Endothelial cell of hepatic sinusoid (primary cell): ENCODE data around the gene ACYP2.

Experiments used
- in situ Hi-C: cut with HindIII; loops from 2 replicates; pipeline ENCODE4 v1.10.0; 2017; ENCODE audit warnings: low sequenced_read_pairs

Gene ACYP2

GRCh38 chr2:54209379-54209778 lies 94.0 kb downstream of the ACYP2 start:
- in situ Hi-C loops: loop anchor here (5.0 to 25.0 kb wide), 2 partner anchors 278 to 388 kb away; no protein-coding TSS in a partner anchor

- in situ Hi-C loops: loop anchor here (25.0 kb wide), 1 partner anchor 275 kb away; no protein-coding TSS in a partner anchor
Measured at GRCh38 chr2:54212456-54212855, 97.0 kb downstream of the ACYP2 start.

GRCh38 chr2:54213082-54213481 lies 97.7 kb downstream of the ACYP2 start:
- in situ Hi-C loops: loop anchor here (25.0 kb wide), 1 partner anchor 274 kb away; no protein-coding TSS in a partner anchor

GRCh38 chr2:54224997-54225396 lies 109.6 kb downstream of the ACYP2 start:
- in situ Hi-C loops: loop anchor here (25.0 kb wide), 1 partner anchor 262 kb away; no protein-coding TSS in a partner anchor

GRCh38 chr2:54226260-54226659 lies 110.8 kb downstream of the ACYP2 start:
- in situ Hi-C loops: no loop called here

- in situ Hi-C loops: no loop called here
Measured at GRCh38 chr2:54227798-54228197, 112.4 kb downstream of the ACYP2 start.

GRCh38 chr2:54228945-54229344 lies 113.5 kb downstream of the ACYP2 start:
- in situ Hi-C loops: no loop called here

GRCh38 chr2:54233832-54234649 lies 118.6 kb downstream of the ACYP2 start:
- in situ Hi-C loops: no loop called here

- in situ Hi-C loops: no loop called here
Measured at GRCh38 chr2:54237428-54237827, 122.0 kb downstream of the ACYP2 start.

GRCh38 chr2:54239427-54239826 lies 124.0 kb downstream of the ACYP2 start:
- in situ Hi-C loops: no loop called here

- in situ Hi-C loops: no loop called here
Measured at GRCh38 chr2:54240515-54241469, 125.4 kb downstream of the ACYP2 start.

- in situ Hi-C loops: loop anchor here (5.0 kb wide), 1 partner anchor 100 kb away; no protein-coding TSS in a partner anchor
Measured at GRCh38 chr2:54247115-54247514, 131.7 kb downstream of the ACYP2 start.

GRCh38 chr2:54249629-54250028 lies 134.2 kb downstream of the ACYP2 start:
- in situ Hi-C loops: loop anchor here (5.0 kb wide), 1 partner anchor 102 kb away; no protein-coding TSS in a partner anchor

- in situ Hi-C loops: no loop called here
Measured at GRCh38 chr2:54254180-54254579, 138.8 kb downstream of the ACYP2 start.

GRCh38 chr2:54255230-54256090 lies 140.0 kb downstream of the ACYP2 start:
- in situ Hi-C loops: no loop called here

GRCh38 chr2:54256091-54256694 lies 140.8 kb downstream of the ACYP2 start, which contains the start of gene TSPYL6:
Gene TSPYL6, minus strand, starts transcription at chr2:54256229. Its CDS starts 78 bp downstream, at chr2:54256151.
- in situ Hi-C loops: no loop called here

GRCh38 chr2:54258166-54258565 lies 142.8 kb downstream of the ACYP2 start:
- in situ Hi-C loops: no loop called here

GRCh38 chr2:54259413-54260240 lies 144.2 kb downstream of the ACYP2 start:
- in situ Hi-C loops: no loop called here

- in situ Hi-C loops: no loop called here
Measured at GRCh38 chr2:54260241-54260595, 144.8 kb downstream of the ACYP2 start.
